Gastrocnemius medialis (tissue), 4 donors: Measurements from ENCODE around the gene HLA-DPA1.

ENCODE experiments used
- CTCF ChIP-seq, 5 experiments: fragments of 450-650 bp in 3 of 5; fragments of 200-600 bp in 2 of 5; sonication (generic) in 2 of 5; IDR thresholded peaks in 4 of 5; conservative IDR thresholded peaks in 1 of 5; 1 replicate in 4 of 5; 2 replicates in 1 of 5; pipeline ENCODE4 v1.5.1; 2016 to 2019; ENCODE audit warnings: antibody characterized with exemption in 5 of 5, mild to moderate bottlenecking in 3 of 5, moderate library complexity in 3 of 5
- POLR2A ChIP-seq, 2 donors: fragments of 450-650 bp; IDR thresholded peaks; one replicate each; pipeline ENCODE4 v1.6.1; 2017; ENCODE audit warnings: antibody characterized with exemption in 2 of 2, mild to moderate bottlenecking in 2 of 2, moderate library complexity in 2 of 2

- no peak for TF ChIP-seq POLR2A (IDR thresholded peaks at IDR 0.05)
- no peak for TF ChIP-seq CTCF (IDR thresholded peaks at IDR 0.05 in 4 of 5, conservative IDR thresholded peaks at IDR 0.05 in 1 of 5)
Measured at GRCh38 chr6:33104887-33105286, 31.4 kb upstream of the HLA-DPA1 start.
